Naive thymus-derived CD4-positive, alpha-beta T cell (primary cell): ENCODE data around the gene ULBP1. TPM values are rescaled to one million over a fixed set of nuclear protein-coding genes. Genes with fewer than 3 reads are reported as not detected.
"Not testable (repeated sequence)": the region's sequence is repeated elsewhere in the genome, so short reads cannot be mapped to it uniquely, and the experiment has no call there.

Experiments
- ATAC-seq: fragments of 150-1000 bp; cut with Tn5 transposase; 2 replicates; pipeline ENCODE4 v1.10.0; 2021; ENCODE audit warnings: mild to moderate bottlenecking, moderate library complexity
- CTCF ChIA-PET: fragments of 350-600 bp; sonication (Branson Sonifier 250); formaldehyde crosslinking; loops from one replicate; lab custom pipeline; 2021; ENCODE audit warnings: antibody characterized with exemption; lab: Charles Lee
- POLR2A ChIA-PET: fragments of 350-600 bp; sonication (Branson Sonifier 250); formaldehyde crosslinking; loops from one replicate; lab custom pipeline; 2021; ENCODE audit warnings: antibody characterized with exemption, inconsistent platforms; lab: Charles Lee
- DNase-seq, 9 donors: peaks; one replicate each; pipeline versions ENCODE4 v3.0.0 to v3.0.0-alpha.2; 2020 to 2022; ENCODE audit warnings: mixed read lengths in 1 of 9
- H3K27ac ChIP-seq: one replicate; pipeline ENCODE4 v1.7.0; 2013; ENCODE audit warnings: mild to moderate bottlenecking, low read depth, low read length, moderate library complexity
- H3K27me3 ChIP-seq, 2 donors: one replicate each; pipeline ENCODE4 v1.7.0; 2013; ENCODE audit warnings: low read length in 2 of 2, mild to moderate bottlenecking in 2 of 2, moderate library complexity in 2 of 2; ENCODE audit not compliant: control insufficient read depth in 2 of 2, insufficient read depth in 2 of 2
- H3K36me3 ChIP-seq, 3 experiments: 1 replicate in 2 of 3; 2 replicates in 1 of 3; pipeline ENCODE4 v1.7.0; 2013; ENCODE audit warnings: low read length in 3 of 3, mild to moderate bottlenecking in 3 of 3, moderate library complexity in 1 of 3; ENCODE audit not compliant: insufficient read depth in 3 of 3, control insufficient read depth in 2 of 3
- H3K4me1 ChIP-seq, 2 donors: one replicate each; pipeline ENCODE4 v1.7.0; 2013; ENCODE audit warnings: low read length in 2 of 2, mild to moderate bottlenecking in 2 of 2, moderate library complexity in 1 of 2; ENCODE audit not compliant: control insufficient read depth in 2 of 2, insufficient read depth in 2 of 2
- H3K4me3 ChIP-seq: 2 replicates; pipeline ENCODE4 v1.7.0; 2013; ENCODE audit warnings: mild to moderate bottlenecking, low read length
- H3K9me3 ChIP-seq, 3 experiments: 1 replicate in 2 of 3; 2 replicates in 1 of 3; pipeline ENCODE4 v1.7.0; 2013; ENCODE audit warnings: low read length in 3 of 3; ENCODE audit not compliant: control insufficient read depth in 2 of 3
- H3K27ac Mint-ChIP-seq, 9 donors: one replicate each; pipeline ENCODE4 v1.8.0; 2020 to 2022; ENCODE audit warnings: mixed read lengths in 9 of 9, mild to moderate bottlenecking in 8 of 9, moderate library complexity in 5 of 9, inconsistent platforms in 2 of 9
- H3K27me3 Mint-ChIP-seq, 5 donors: one replicate each; pipeline ENCODE4 v1.8.0; 2021 to 2022; ENCODE audit warnings: mixed read lengths in 5 of 5, mild to moderate bottlenecking in 1 of 5
- H3K36me3 Mint-ChIP-seq, 5 donors: one replicate each; pipeline ENCODE4 v1.8.0; 2020 to 2022; ENCODE audit warnings: mixed read lengths in 5 of 5, mild to moderate bottlenecking in 3 of 5, inconsistent platforms in 1 of 5
- H3K4me1 Mint-ChIP-seq, 7 donors: one replicate each; pipeline ENCODE4 v1.8.0; 2020 to 2022; ENCODE audit warnings: mixed read lengths in 7 of 7, mild to moderate bottlenecking in 3 of 7, inconsistent platforms in 1 of 7
- H3K4me3 Mint-ChIP-seq, 10 donors: one replicate each; pipeline ENCODE4 v1.8.0; 2020 to 2022; ENCODE audit warnings: mild to moderate bottlenecking in 10 of 10, mixed read lengths in 10 of 10, moderate library complexity in 6 of 10, inconsistent platforms in 2 of 10
- H3K9me3 Mint-ChIP-seq, 11 donors: one replicate each; pipeline ENCODE4 v1.8.0; 2020 to 2022; ENCODE audit warnings: mixed read lengths in 11 of 11, mild to moderate bottlenecking in 4 of 11, inconsistent platforms in 1 of 11, moderate library complexity in 1 of 11
- intact Hi-C, 2 donors: fragments of 100-400 bp; cut with micrococcal nuclease; formaldehyde crosslinking; loops; one replicate each; pipeline ENCODE4 v1.15.1; 2023
- polyA plus RNA-seq, 2 donors: library from polyadenylated mRNA; unstranded; fragments of 300-500 nt; fragmentation: Illumina TruSeq; gene quantifications; one replicate each; pipeline ENCODE4 v1.2.3, GENCODE V29; 2021
- total RNA-seq, 6 experiments: library from RNA in 5 of 6; stranded (reverse) in 5 of 6; gene quantifications; 1 replicate in 5 of 6; 2 replicates in 1 of 6; pipeline ENCODE4 v1.2.3 and lab custom pipeline; 2021 to 2026

ULBP1 gene
- total RNA-seq (1 to 10 TPM in 1 of 5 experiments, not detected in 4; 1.4 TPM), polyA plus RNA-seq (not detected), total RNA-seq (lab: John Stamatoyannopoulos, UW) (1.2 reads per million)

DNA sequence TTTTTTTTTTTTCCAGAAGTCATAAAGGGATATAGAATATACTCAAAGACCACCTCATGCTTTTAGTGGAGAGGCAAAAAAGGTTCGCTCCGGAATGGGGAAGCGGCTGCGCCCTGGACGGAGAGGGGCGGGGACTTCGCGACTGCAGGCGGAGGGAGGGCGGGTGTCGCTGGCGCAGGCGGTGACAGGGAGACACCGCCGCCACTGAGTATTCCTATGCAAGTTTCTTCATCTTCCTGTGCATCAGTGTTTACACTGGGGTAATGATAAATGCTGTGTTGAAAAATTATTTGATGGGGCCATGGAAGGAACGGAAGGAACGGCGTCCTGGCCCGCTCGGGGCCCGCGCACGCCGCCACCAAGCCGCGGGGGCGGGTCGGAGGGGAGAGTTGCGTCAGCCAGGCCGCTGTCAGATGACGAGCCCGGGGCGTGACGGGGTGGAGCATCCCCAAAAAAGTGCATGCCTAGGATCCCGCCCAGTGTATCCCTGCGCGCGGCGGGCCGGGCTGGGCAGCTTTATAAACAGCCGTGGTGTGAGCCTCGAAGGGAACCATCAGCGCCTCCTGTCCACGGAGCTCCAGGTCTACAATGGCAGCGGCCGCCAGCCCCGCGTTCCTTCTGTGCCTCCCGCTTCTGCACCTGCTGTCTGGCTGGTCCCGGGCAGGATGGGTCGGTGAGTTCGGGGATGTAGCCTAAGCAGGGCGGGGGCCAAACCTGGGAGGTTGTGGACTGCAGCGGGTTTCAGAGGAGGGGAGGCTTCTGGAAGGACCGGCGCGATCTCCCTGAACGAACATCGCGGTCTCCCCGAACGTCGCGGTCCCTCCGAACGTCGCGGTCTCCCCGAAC lies at the start of gene ULBP1:
ULBP1 (plus strand) TSS at position 482 of the 846 bp plus-strand sequence; CDS start at position 589, 107 bp downstream.
- Mint-ChIP-seq H3K36me3 (peaks cover 0 to 3% (median 0%) of the 10 kb centered on the region in 5 donors), H3K4me3 (peak within 1 kb of the TSS; percentile 88 to 97 (median 92)), H3K9me3 (peaks cover 0 to 4% (median 0%) of the 10 kb centered on the region in 11 donors), H3K27ac (peak within 1 kb of the TSS in 8 of 9 donors; percentile 15 to 92 (median 74)), H3K4me1 (peaks cover 14 to 28% (median 23%) of the 10 kb centered on the region in 7 donors), H3K27me3 (peaks cover 72 to 90% (median 87%) of the 10 kb centered on the region in 5 donors)
- peak; percentile 79 for ATAC-seq
- peaks cover 12 to 36% of the 10 kb centered on the region in 2 donors for H3K27me3 ChIP-seq
- no peaks in the 10 kb centered on the region for H3K36me3 ChIP-seq
- intact Hi-C loops = loop anchor here (1.0 to 2.0 kb wide), 6 partner anchors 22 to 105 kb away; partner anchors contain the start of gene ULBP3 (in 1 of the 2)
- peaks cover 8 to 24% of the 10 kb centered on the region in 2 donors for H3K4me1 ChIP-seq
- no peaks in the 10 kb centered on the region for H3K9me3 ChIP-seq
- ChIA-PET POLR2A (no interaction called here), CTCF (interaction anchor here (0.9 kb wide), 2 partner anchors 12 to 116 kb away, joined by 3 to 5 read pairs; no protein-coding TSS in a partner anchor)
- H3K4me3 ChIP-seq = peak within 1 kb of the TSS; percentile 66
- H3K27ac ChIP-seq = no peak within 1 kb of the TSS
- peak; percentile 48 to 86 (median 58) for DNase-seq

GRCh38 chr6:149915970-149916865 lies 47.5 kb upstream of the ULBP1 start:
- H3K4me3 Mint-ChIP-seq = no peak overlapping the region
- no peaks in the 10 kb centered on the region for H3K4me1 ChIP-seq
- ChIA-PET CTCF (interaction anchor here (1.0 kb wide), 1 partner anchor 9 kb away, joined by 3 read pairs; no protein-coding TSS in a partner anchor), POLR2A (no interaction called here)
- intact Hi-C loops = no loop called here
- DNase-seq = no peak
- peaks cover 22 to 60% (median 39%) of the 10 kb centered on the region in 5 donors for H3K27me3 Mint-ChIP-seq
- ATAC-seq = no peak
- H3K36me3 Mint-ChIP-seq = no peaks in the 10 kb centered on the region
- H3K4me3 ChIP-seq = no peak overlapping the region
- H3K27ac Mint-ChIP-seq = no peak overlapping the region
- peaks cover 0 to 2% (median 0%) of the 10 kb centered on the region in 11 donors for H3K9me3 Mint-ChIP-seq
- no peaks in the 10 kb centered on the region for H3K36me3 ChIP-seq
- no peaks in the 10 kb centered on the region for H3K27me3 ChIP-seq
- H3K4me1 Mint-ChIP-seq = no peaks in the 10 kb centered on the region
- H3K9me3 ChIP-seq = no peaks in the 10 kb centered on the region
- H3K27ac ChIP-seq = no peak overlapping the region

- ChIA-PET POLR2A (no interaction called here), CTCF (interaction anchor here (0.8 kb wide), 1 partner anchor 21 kb away, joined by 3 read pairs; no protein-coding TSS in a partner anchor)
- Mint-ChIP-seq H3K27me3 (peaks cover 32 to 66% (median 47%) of the 10 kb centered on the region in 5 donors), H3K4me1 (peaks cover under 1 to 7% (median 4%) of the 10 kb centered on the region in 7 donors), H3K27ac (no peak overlapping the region), H3K9me3 (peaks cover 0 to 2% (median 0%) of the 10 kb centered on the region in 11 donors), H3K4me3 (no peak overlapping the region), H3K36me3 (no peaks in the 10 kb centered on the region)
- intact Hi-C loops = no loop called here
- Histone ChIP-seq H3K27me3 (peaks cover 5 to 8% of the 10 kb centered on the region in 2 donors), H3K4me3 (no peak overlapping the region), H3K4me1 (peaks cover 0 to 5% of the 10 kb centered on the region in 2 donors), H3K36me3 (no peaks in the 10 kb centered on the region), H3K27ac (no peak overlapping the region), H3K9me3 (no peaks in the 10 kb centered on the region)
- DNase-seq (no peak), ATAC-seq (no peak)
These were observed 46.1 kb upstream of the ULBP1 start for GRCh38 chr6:149917679-149918078.

DNA sequence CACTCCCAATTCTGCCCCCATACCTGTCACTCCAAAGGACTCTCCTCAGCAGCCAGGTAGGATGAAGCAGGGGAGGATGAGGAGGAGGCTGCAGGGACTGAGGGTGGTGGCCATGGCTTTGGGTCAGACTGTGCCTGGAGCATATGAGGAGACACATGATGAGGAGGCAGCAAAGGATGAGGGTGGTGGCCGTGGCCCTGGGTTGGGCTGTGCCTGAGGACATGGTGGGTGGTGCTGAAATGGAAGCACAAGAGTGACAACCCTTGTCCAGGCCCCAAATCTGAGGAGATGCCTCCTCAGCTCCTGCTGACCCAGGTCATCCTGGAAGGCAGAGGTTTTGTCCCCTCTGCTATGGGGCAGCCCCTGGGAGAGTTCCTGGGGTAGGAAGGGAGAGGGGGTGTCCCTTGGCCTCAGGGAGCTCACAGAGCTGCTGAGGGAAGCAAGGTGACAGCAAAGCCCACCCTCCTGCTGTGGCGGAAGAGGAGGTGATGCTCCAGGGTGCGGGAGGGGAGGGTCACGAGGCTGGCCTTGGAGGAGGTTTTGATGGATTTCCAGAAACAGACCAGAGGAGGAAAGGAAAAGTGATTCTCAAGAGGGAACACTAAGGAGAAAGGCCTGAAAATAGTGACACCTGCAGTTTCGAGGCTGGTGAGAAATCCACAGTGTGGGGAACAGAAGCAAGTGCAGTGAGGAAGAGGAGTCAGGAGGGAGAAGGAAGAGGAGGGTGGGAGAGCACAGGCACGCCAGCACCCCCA lies 45.4 kb upstream of the ULBP1 start:
- ChIA-PET CTCF (interaction anchor here (0.8 kb wide), 1 partner anchor 22 kb away, joined by 3 read pairs; no protein-coding TSS in a partner anchor), POLR2A (no interaction called here)
- intact Hi-C loops = no loop called here
- Mint-ChIP-seq H3K27me3 (peaks cover 35 to 66% (median 47%) of the 10 kb centered on the region in 5 donors), H3K4me3 (no peak overlapping the region), H3K9me3 (peaks cover 0 to 2% (median 0%) of the 10 kb centered on the region in 11 donors), H3K4me1 (peaks cover 7 to 14% (median 10%) of the 10 kb centered on the region in 7 donors), H3K36me3 (no peaks in the 10 kb centered on the region), H3K27ac (no peak overlapping the region)
- Histone ChIP-seq H3K27ac (no peak overlapping the region), H3K4me1 (peaks cover 0 to 6% of the 10 kb centered on the region in 2 donors), H3K27me3 (peaks cover 5 to 10% of the 10 kb centered on the region in 2 donors), H3K36me3 (no peaks in the 10 kb centered on the region), H3K9me3 (no peaks in the 10 kb centered on the region), H3K4me3 (no peak overlapping the region)
- DNase-seq = no peak
- no peak for ATAC-seq

- H3K4me3 ChIP-seq, CTCF ChIA-PET, H3K36me3 ChIP-seq, POLR2A ChIA-PET, H3K4me3 Mint-ChIP-seq, H3K27ac Mint-ChIP-seq, intact Hi-C loops, H3K27me3 ChIP-seq, H3K27ac ChIP-seq, H3K9me3 Mint-ChIP-seq, ATAC-seq, H3K9me3 ChIP-seq, DNase-seq, H3K4me1 ChIP-seq, H3K36me3 Mint-ChIP-seq: not testable (repeated sequence)
- Mint-ChIP-seq H3K4me1 (peaks cover 12 to 22% (median 17%) of the 10 kb centered on the region in 7 donors), H3K27me3 (peaks cover 44 to 68% (median 52%) of the 10 kb centered on the region in 5 donors)
These were observed 44.5 kb upstream of the ULBP1 start for GRCh38 chr6:149919126-149919833.
